HuH-7.5 (cell line): Measurements from ENCODE around the gene NRBF2.

ENCODE experiments used
- DNase-seq: peaks from one replicate; pipeline ENCODE4 v3.0.0; 2011; ENCODE audit warnings: low spot score

NRBF2 gene

DNA sequence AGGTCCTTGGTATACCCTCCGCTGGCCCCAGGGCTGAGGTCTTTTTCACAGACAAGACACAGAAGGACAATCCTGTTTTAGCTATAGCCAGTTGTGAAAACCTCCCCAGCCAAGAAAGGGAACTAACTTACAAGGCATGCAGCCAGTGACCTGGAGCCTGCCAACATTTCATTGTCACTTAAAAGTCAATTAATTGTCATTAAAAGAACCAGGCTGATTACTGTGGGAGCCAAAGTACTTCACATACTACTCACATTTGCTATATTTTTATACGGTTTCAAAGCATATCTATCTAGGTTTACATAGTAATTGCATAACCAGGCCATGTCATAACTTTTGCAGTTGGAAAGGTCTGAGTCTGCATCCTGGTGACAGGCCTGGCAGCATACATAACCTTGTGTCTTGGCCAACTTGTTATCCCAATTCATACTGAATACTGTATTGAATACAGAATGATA lies 31.1 kb downstream of the NRBF2 start:
- DNase-seq = no peak

DNA sequence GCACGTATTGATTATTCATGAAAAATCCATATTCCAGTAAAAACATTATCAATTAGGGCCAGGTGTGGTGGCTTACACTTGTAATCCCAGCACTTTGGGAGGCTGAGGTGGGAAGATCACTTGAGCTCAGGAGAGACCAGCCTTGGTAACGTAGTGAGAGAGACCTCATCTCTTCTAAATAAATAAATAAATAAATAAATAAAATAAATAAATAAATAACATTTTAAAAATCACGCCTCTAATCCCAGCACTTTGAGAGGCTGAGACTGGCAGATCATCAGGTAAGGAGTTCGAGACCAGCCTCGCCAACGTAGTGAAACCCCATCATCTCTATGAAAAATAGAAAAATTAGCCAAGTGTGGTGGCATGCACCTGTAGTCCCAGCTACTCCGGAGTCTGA lies 32.1 kb downstream of the NRBF2 start:
- no peak for DNase-seq

DNA sequence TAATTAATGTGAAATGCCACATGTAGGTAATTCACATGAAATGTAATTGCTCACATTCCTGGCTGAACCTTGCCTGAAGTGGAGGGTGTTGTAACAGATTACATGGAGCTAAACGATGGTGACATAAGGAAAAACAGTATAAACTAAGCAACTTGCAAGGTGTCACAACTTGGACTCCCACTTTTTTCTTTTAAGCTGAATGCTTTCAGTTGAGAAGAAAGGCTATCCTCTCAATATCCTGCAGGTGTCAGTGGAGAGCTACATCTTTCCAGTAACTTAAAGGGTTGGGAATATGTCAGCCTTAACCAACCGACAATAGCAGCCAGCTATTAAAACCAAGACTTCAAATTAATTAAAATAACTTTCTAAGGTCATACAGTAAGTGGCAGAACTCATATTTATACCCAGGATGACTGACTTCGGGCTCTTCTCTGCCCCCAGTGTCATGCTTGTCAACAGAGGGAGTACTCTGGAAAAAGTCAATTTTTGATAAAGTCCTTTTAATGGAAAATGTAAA lies 33.7 kb downstream of the NRBF2 start:
- no peak for DNase-seq

DNA sequence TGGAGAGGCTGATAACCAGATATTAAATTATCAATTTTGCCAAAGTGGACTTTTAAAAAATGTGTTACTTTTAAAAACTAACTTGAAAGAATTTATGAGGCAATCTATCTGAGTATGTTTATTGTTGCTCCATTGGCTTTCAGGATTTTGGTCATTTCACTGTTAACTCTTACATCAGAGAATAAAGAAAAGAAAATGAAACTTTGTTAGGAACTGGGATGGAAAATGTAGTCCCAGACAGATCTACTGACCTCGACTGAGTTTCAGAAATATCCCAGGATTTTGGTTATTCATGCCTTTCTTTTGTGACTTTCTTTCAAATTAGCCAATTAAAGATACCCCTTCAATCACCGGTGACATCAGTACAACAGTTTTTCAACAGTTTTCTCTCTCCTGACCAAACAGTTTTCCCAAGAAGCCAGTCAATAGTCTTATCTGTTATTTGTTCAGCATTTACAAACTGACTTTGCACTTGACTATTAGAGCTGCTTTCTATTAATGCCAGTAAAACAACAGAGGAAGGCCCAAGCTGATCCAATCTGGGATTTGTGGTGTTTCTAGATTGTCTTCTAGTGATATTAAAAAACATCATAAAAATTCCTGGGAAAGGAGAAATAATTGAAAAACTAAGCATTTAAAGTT lies 35.8 kb downstream of the NRBF2 start:
- no peak for DNase-seq

DNA sequence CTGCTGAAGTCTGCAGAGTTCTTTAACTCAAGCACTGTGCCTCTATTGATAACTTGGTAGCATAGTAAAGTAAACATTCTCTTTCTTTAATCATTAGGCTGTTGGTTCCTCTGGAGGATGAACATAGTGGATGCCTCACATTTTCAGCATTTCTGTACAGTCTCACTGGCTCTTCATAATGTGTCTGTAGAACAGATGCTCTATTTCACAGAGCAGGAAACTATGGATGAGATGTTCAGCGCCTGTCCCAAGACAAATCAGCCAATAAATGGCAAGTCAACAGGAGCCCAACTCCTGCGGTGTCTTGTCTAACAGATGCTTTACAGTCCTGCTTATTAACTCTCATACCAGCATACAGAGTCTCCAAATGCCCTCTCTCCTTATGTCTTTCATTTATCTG lies 36.5 kb downstream of the NRBF2 start:
- DNase-seq = no peak

DNA sequence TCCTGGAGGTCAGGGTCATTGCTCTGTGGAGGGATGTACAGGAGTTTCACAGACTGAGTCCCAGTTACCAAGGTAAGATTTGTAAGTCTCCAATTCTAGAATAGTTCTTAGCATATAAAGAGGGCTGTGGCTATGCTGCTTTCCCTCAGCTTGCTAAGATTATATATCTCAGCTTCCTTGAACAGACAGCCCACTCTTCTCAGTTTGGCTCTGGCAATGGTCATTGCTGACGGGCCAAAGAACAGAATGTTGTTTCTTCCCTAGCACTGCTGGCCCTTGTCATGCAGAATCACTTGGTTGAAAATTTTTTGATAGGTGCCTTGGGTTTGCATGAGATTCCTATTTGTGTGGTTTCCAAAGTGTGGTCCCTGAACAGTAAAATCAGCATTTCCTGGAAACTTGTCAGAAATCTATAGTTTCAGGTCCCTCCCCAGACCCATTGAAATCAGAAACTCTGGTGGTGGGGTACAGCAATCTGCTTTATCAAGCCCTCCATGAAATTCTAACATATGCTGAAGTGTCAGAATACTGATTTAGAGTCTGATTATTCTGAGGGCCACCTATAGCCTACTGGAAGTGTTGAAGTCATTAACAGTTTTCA lies 38.2 kb downstream of the NRBF2 start:
- no peak for DNase-seq

DNA sequence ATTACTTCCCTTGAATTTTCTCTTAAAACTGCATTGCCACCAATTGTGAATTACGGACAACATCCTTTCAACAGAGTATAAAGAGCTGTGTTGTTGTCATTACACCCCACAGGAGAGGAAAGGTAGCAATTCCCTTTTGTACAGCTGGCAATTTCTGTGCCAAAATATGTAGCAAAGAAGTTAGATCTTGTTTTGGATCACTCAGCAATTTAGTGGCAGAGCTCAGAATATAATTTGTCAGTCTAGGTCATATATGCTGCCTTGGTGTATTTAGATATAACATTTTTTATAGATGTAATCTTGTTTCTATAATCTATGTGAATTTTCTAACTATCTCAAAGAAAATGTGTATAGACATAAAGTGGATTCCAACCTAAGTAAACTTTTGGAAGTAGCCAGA lies 38.8 kb downstream of the NRBF2 start:
- DNase-seq = no peak

DNA sequence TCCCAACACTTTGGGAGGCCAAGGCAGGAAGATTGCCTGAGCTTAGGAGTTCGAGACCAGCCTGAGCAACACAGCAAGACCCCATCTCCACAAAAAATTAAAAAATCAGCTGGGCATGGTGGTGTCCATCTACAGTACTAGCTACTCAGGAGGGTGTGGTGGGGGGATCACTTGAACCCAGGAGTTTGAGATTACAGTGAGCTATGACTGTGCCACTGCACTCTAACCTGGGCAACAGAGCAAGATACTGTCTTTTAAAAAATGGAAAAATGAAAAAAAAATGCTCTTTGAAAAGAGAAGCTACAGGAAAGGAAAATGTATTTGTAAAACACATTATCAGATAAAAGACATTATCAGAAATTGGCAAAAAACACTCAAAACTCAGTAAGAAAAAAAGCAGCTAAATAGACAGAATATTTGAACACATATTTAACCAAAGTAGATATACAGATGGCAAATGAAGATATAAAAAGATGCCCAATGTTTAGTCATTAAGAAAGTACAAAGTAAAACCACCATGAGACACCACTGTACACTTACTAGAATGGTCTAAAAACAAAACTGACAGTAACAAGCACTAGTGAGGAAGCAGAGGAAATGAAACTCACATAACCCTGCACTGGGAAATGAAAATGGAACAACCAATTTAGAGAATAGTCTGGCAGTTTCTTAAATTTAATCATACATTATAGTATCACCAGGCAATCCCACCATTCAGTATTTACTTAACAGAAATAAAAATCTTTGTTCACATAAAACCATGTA lies 40.5 kb downstream of the NRBF2 start:
- DNase-seq = no peak

DNA sequence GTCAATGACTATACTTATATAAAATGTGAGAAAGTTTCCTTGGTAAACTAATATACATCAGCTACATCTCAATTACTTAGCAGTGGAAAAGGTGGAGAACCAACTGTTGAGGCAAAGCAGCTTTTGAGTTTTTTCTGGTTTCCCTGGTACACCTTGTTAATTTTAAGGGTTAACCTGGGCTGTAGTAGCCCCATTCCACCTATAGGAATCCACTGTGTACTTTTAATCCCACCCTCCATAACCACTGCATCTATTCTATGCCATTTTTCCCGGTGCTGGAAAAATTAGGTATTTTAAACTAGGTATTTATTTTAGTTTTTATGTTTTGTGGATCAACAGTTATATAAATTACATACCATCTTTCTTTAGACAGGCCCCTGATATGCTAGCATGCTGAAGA lies 42.4 kb downstream of the NRBF2 start:
- DNase-seq = no peak

DNA sequence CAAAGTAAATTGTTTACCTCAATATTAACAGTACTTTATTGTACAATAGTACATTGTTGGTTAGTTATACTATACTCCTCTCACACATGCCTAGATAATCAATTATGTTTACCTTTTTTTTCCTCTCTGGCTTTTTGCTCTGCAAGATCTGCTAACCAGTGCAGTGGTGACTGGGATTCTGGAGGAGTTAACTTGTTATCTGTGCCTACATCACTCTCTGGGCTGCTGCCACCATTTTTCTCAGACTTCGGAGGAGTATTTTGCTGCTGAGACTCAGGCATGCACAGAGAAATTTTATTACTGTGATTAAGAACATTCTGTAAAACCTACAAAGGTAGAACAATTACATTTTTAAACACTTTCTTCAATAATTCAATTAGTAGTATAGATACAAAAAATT lies 59.7 kb downstream of the NRBF2 start:
- no peak for DNase-seq

DNA sequence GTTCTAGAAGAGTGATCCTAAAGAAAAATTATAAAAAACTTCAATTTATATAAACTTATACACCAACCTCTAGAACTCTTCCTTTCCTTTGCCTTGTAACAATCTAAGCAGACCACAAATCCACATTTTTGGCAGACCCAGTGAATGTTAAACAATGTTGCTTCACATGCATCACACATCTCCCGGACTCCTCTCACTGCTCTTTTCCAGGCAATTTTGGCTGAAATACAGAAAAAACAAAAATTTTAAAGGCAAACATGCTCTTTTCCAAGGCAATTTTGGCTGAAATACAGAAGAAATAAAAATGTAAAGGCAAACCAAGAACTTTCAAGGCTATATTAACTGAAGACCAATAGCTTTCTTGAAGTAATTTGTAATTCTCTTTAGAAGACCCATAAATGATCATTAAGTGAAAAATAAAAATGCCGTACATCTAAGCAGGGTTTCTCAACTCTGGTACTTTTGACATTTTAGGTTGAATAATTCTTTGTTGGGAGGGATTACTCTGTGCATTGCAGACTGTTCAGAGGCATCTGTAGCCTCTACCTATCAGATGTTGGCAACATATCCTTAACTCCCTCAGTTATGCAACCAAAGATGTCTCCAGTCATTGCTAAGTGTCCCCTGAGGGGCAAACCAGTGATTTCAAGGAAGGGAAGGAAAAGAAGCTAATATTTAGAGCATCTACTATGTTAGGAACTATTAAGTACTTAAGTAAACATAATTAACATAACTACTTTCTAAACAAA lies 64.4 kb downstream of the NRBF2 start:
- no peak for DNase-seq

DNA sequence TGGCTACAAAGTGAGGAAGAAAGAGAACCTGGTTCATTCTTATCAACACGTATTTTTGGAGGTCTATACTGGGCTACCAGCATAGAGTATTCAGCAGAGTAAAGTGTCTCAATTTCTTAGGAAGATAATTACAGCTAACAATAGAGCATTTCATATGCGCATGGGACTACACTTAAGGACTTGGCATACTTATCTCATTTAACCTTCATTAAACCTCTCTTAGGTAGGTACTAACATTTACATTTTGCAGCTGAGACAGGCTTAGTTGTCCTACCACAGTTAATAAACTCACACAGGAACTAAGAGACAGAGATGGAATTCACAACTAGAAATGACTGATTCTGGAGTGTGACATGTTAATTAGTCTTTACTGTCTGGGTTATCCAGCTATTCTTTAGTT lies 66.6 kb downstream of the NRBF2 start:
- no peak for DNase-seq

DNA sequence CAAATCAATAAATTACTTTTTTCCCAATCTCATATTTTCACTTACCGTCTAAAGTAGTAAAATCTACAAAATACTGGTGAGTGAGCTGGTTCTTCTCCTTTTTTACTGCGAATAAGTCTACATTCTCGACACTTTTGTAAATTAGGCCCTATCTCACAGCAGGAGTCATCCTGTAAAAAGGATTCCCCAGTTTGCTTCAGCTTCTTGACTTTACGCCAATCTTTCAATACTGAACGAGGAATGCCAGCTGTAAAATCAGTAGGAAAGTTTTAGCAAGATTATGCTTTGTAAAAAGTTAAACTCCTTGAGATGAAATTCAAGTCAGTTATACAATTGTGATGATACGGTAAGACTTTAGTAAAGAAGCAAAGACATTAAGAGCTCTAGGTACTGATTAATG lies 67.3 kb downstream of the NRBF2 start:
- no peak for DNase-seq

DNA sequence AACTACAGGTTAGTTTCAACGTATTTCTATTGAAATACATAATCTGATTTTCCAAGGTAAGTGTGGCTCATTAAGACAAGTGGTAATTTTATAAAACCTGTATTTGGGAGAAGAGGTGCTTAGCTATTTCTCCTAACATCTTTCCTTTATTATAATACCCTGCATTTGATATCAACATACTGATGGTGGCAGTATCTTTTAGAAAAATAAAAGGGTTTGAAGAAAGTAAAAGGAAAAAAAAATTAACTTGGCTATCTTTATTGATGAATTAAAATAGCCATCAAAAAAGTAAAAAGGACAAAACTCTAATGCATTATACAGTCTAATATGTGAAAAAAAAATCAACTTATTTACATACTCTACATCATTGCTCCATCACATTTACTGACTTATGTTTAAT lies 68.0 kb downstream of the NRBF2 start:
- DNase-seq = no peak
